Activated T-helper 1 cell treated with Interleukin-2 at 50 U/mL for 16 hours (primary cell): ENCODE data around the gene TMCC1.
"Not testable (repeated sequence)": the region's sequence is repeated elsewhere in the genome, so short reads cannot be mapped to it uniquely, and the experiment has no call there.

Experiments used
- DNase-seq: peaks from one replicate; pipeline ENCODE4 v3.0.0-alpha.2; 2020; ENCODE audit warnings: low read depth

TMCC1 gene

GRCh38 chr3:129770604-129771003 lies 122.9 kb downstream of the TMCC1 start:
- DNase-seq: no peak

DNA sequence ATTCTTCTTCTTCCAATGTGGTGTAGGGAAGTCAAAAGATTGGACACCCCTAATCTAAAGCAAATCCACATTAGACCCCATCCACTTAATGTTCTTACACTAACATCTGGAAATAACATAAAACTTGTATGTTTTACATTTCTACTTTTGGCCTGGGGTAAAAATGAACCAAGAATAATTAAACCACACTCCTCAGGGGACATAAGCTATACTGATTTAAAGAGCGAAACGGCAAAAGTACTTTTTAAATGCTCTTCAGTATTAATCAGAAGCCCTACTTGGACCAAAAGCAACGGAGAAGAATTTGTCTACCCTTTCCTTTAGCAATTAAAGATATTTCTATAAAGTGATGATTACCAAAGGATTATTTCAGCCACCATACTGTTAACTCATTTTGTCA lies 123.9 kb downstream of the TMCC1 start:
- DNase-seq: no peak

DNA sequence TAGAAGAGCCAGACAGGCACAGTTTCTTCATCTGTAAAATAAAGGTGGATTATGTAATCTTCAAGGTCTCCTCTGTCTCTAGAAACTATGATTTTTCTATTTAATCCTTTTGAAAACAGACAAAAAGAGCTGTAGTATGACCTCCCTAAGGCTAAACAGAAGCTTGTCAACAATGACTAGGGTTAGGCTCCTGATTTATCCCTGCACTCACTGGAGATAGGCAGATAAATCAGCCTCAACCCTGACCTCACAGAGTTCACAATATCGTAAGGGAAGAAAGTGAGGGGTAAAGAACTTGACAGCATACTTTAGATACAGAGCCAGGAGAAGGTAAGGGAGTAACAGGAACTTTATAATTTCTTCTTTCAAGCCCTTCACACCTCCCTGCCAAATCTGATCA lies 124.8 kb downstream of the TMCC1 start:
- DNase-seq: no peak

DNA sequence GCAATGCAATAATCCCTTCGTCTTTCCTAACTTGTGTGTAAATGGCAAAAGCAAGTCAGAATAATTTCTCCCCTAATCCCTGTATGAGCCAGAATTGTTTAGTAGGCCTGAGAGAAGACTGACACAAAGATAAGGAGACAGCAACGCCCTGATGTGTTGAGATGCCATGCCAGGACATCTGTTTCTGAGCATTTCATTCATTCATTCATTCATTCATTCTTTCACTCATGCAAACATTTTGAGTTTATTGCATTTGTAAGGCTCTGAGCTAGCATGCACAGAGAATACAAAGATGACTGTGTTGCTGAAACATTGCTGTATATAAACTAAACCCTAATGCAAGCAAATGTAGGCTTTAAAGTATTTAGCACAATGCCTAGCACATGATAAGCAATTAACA lies 127.4 kb downstream of the TMCC1 start:
- no peak for DNase-seq

GRCh38 chr3:129764090-129764489 lies 129.4 kb downstream of the TMCC1 start:
- no peak for DNase-seq

GRCh38 chr3:129758785-129759320 lies 134.7 kb downstream of the TMCC1 start:
- DNase-seq: no peak

DNA sequence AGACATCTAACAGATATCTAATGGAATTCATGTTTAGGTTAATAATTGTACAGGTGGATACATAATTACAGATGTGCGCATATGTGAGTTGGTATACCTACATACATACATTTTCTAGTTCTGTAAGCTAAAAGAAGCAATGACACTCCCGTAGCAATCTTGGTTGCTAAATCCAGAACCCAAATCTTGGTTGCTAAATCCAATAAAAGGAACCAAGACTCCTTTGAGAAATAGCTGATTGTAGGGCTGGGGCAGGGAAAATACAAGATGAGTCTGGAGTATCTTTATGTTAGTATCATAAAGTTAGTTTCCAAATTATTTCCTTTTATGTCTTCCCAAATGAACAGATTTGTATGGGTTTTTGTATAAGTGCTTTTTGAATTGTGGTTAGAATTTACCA lies 135.2 kb downstream of the TMCC1 start:
- no peak for DNase-seq

GRCh38 chr3:129756871-129757270 lies 136.6 kb downstream of the TMCC1 start:
- no peak for DNase-seq

- not testable (repeated sequence) for DNase-seq
These were observed 142.4 kb downstream of the TMCC1 start for GRCh38 chr3:129751105-129751504.

DNA sequence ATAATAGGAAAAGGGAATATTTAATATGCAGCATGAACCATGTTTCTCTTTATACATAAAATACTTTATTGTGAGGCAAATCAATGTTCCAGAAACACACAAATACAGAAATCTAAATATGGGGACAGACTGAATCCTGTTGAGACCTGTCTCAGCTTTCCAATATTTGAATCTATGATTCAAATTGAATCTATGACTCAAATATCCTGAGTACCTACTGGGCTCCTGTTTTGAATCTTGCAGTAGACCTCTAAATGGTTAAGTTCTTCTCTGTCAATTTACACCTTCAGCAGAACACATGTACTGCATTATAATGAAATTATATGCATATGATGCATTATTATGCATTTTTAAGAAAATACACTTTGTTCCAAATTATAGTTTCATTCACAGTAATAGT lies 143.8 kb downstream of the TMCC1 start:
- DNase-seq: no peak

- no peak for DNase-seq
These were observed 145.5 kb downstream of the TMCC1 start for GRCh38 chr3:129747992-129748391.

DNA sequence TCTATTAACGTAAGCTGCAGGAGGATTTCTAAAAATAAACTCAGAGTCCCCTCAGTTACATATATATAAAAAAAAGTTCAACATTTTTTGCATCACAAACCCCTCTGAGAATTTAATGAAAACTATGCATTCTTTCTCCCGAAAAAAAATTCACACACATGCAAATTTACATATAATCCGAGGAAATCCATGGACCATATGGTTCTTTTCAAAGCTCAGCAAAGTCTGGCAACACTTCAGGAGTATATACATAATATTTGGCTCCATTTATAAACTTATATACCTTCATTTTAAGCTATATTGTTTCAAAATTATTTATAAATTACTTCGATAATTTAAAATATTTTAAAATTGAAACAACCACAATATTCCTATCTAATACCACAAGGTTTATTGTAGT lies 146.4 kb downstream of the TMCC1 start:
- DNase-seq: no peak

GRCh38 chr3:129746629-129747028 lies 146.9 kb downstream of the TMCC1 start:
- DNase-seq: no peak

DNA sequence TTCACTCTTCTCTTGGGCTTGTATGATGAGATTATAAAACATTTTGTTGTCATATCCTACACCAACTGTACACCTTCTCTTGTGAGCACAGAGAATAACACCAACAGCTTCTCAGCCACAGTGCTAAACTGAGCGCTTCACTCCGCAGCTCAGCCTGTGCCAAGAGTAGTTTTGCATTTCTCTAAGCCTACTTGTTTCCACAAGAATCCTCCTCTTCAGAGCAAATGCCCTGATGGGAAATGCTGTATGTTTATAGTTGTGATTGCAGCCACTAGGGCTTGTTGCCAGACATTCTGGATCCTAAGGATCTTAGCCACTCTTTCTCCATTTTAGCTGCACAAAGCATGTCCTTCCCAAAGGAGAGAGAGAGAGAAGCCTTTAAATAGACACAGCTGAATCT lies 148.3 kb downstream of the TMCC1 start:
- no peak for DNase-seq

DNA sequence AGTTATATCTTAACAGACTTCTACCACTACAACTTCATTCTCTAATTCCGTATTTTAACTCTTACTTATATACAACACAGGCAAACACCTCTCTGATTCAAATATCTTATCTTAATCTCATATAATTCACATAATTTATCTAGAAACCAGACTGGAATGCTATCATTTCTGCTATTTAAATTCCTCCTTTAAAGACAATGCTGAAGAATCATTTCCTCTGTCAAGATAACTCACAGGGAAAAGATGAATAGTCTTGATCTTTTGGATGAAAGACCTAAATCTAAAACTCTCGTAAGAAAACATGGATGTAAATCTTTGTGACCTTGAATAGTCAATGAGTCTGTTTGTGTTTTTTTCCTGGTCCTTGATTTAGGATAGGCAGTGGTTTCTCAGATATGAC lies 151.7 kb downstream of the TMCC1 start:
- DNase-seq: no peak

GRCh38 chr3:129740090-129740489 lies 153.4 kb downstream of the TMCC1 start:
- DNase-seq: no peak

DNA sequence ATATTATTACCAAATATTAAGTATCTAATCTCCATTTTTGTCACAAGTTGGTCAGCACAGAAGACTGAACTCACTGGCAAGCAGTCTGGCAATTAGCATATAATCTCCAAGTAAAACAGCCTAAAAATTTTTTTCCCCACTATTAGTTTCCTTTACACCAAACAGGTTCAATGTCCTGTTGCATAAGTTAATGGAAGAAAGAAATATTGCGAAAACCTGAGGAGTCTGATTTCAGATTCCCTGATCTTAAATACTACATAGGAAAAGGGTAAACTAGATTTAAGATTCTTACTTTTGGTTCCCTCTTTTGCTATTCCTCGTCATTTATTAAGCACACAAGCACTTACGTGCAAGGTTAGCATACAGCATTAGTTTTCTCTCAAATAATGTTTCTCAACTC lies 153.9 kb downstream of the TMCC1 start:
- no peak for DNase-seq

GRCh38 chr3:129738172-129738571 lies 155.3 kb downstream of the TMCC1 start:
- DNase-seq: no peak

DNA sequence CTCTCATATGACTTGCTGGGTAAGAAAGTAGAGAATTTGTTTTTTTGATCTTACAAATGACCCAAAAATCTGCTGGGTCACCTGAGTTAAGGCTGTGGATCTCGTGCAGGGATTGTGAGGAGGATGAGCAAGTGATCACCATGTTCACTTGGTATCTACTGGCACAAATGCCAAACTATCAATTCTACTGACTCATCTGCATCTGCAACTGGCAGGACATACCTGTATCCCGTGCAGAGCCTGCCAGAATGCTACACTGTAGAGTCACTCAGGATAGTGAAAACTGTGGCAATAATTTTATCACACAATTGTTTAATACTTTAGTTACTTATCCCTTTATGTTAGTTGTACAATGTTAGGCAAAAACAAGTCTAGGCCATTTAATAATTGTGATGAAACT lies 157.4 kb downstream of the TMCC1 start:
- no peak for DNase-seq

- no peak for DNase-seq
These were observed 157.9 kb downstream of the TMCC1 start for GRCh38 chr3:129735638-129736037.

- DNase-seq: no peak
These were observed 159.1 kb downstream of the TMCC1 start for GRCh38 chr3:129734449-129734848.

GRCh38 chr3:129732200-129732876 lies 161.2 kb downstream of the TMCC1 start:
- DNase-seq: no peak

- no peak for DNase-seq
These were observed 165.8 kb downstream of the TMCC1 start for GRCh38 chr3:129727707-129728106.

GRCh38 chr3:129723558-129724324 lies 169.8 kb downstream of the TMCC1 start:
- no peak for DNase-seq
